BJ (cell line): ENCODE data around the gene EXOC1L. TPM values are rescaled to one million over a fixed set of nuclear protein-coding genes. Genes with fewer than 3 reads are reported as not detected.

Experiments used
- CTCF ChIA-PET: fragments of 350-600 bp; formaldehyde crosslinking; extraction: SDS; loops from one replicate; lab custom pipeline; 2021; ENCODE audit warnings: antibody characterized with exemption, inconsistent platforms; lab: Yijun Ruan, JAX
- POLR2A ChIA-PET: fragments of 300-600 bp; sonication (Branson Sonifier 250); formaldehyde crosslinking; extraction: SDS; loops from one replicate; lab custom pipeline; 2021; ENCODE audit warnings: antibody characterized with exemption; lab: Charles Lee
- DNase-seq: peaks from one replicate; pipeline ENCODE4 v3.0.0-alpha.2; 2011; ENCODE audit warnings: low read depth
- H3K27me3 ChIP-seq: 2 replicates; pipeline ENCODE4 v1.6.0; 2011; ENCODE audit warnings: low read length; ENCODE audit not compliant: control insufficient read depth, insufficient read depth
- H3K36me3 ChIP-seq: 2 replicates; pipeline ENCODE4 v1.5.1; 2011; ENCODE audit warnings: low read length; ENCODE audit not compliant: control insufficient read depth, insufficient read depth
- H3K4me3 ChIP-seq: 2 replicates; pipeline ENCODE4 v1.5.1; 2011; ENCODE audit warnings: low read depth, mild to moderate bottlenecking, control low read depth, low read length
- polyA plus RNA-seq: library from polyadenylated mRNA; depleted of rRNA; stranded (reverse); fragments of >200 nt; gene quantifications from 2 replicates; pipeline ENCODE4 v1.2.3, GENCODE V29; 2011
- TF ChIP-seq, protein P1 (sequence below): IDR thresholded peaks from 2 replicates; pipeline ENCODE4 v1.5.1; 2011; ENCODE audit warnings: low read depth, mild to moderate bottlenecking, control low read depth, inconsistent platforms, low read length, moderate library complexity; ENCODE audit not compliant: insufficient read depth

The EXOC1L gene
- polyA plus RNA-seq, 1 experiment: not detected

DNA sequence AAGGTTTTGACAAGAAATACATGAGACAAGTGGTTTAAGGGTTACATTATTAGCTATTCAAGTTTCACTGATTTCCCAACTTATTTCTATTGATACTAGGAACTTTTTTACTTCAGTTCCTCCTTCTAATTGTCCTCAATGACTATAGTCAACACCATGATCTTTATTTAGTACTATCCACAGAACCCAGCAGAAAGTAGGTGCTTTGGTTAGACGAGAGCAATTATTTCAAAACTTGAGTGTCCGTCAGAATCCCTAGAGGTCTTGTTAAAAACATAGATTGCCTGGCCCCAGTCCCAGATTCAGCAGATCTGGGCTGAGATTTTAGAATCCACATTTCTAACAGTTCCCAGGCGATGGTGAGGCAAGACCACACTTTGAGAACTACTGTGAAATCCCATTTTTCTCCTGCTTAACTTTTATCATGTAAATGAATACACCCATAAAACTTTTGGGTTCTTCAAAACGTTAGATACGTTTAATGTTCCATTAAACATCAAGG is 51.8 kb downstream of the EXOC1L start:
- TF ChIP-seq, protein P1, sequence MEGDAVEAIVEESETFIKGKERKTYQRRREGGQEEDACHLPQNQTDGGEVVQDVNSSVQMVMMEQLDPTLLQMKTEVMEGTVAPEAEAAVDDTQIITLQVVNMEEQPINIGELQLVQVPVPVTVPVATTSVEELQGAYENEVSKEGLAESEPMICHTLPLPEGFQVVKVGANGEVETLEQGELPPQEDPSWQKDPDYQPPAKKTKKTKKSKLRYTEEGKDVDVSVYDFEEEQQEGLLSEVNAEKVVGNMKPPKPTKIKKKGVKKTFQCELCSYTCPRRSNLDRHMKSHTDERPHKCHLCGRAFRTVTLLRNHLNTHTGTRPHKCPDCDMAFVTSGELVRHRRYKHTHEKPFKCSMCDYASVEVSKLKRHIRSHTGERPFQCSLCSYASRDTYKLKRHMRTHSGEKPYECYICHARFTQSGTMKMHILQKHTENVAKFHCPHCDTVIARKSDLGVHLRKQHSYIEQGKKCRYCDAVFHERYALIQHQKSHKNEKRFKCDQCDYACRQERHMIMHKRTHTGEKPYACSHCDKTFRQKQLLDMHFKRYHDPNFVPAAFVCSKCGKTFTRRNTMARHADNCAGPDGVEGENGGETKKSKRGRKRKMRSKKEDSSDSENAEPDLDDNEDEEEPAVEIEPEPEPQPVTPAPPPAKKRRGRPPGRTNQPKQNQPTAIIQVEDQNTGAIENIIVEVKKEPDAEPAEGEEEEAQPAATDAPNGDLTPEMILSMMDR: no peak
- ChIA-PET POLR2A (no interaction called here), CTCF (interaction anchor here (1.2 kb wide), 1 partner anchor 862 kb away, joined by 3 read pairs; no protein-coding TSS in a partner anchor)
- Histone ChIP-seq H3K4me3 (no peak overlapping the region), H3K36me3 (no peaks in the 10 kb centered on the region; the same call in 1 of the 2 replicates), H3K27me3 (no peaks in the 10 kb centered on the region)
- DNase-seq: no peak

DNA sequence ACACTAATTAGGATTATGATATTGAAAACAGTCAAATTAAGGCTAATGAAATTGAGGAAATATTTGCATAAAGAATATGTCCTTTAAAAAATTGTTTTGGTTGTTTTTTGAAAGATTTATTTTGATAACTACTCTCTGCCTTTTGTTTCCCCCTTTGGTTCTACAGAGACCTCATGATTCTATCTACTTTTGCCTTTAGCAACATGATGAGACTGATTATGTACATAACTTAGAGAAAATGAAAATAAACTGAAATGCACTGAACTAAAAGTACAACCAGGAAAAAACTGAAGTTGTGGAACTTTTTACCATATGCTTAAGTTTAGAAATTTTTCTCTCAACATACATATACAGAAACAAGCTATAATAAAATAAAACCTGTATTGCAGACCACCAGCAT is 55.2 kb downstream of the EXOC1L start:
- TF ChIP-seq, protein P1: no peak
- peaks cover 3% of the 10 kb centered on the region; the same call in 1 of the 2 replicates for H3K36me3 ChIP-seq
- no peak overlapping the region for H3K4me3 ChIP-seq
- DNase-seq: no peak
- POLR2A ChIA-PET: no interaction called here
- no peaks in the 10 kb centered on the region for H3K27me3 ChIP-seq
- CTCF ChIA-PET: interaction anchor here (0.7 kb wide), 1 partner anchor 230 kb away, joined by 3 read pairs; no protein-coding TSS in a partner anchor

DNA sequence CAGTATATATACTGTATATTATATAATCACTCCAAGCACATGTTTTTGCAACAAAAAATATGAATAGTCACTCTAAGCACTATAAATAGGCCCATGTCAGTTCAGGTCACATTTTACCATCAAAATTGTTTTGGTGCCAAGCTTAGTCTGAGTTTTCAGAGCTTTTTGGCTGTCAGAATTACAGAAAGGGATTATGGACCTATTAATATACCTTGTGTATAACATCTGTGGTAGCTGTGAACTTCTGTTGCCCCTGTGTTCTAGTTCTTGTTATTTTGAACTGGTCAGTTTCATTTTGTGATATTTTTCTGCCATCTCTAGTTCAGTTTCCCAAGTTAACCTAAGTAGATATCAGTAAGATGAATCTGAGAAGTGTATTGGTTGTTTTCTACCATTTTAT is 56.8 kb downstream of the EXOC1L start:
- ChIA-PET POLR2A (no interaction called here), CTCF (interaction anchor here (0.6 kb wide), 1 partner anchor 129 kb away, joined by 3 read pairs; no protein-coding TSS in a partner anchor)
- TF ChIP-seq, protein P1: no peak
- Histone ChIP-seq H3K4me3 (no peak overlapping the region), H3K36me3 (peaks cover 6% of the 10 kb centered on the region; the same call in 1 of the 2 replicates), H3K27me3 (no peaks in the 10 kb centered on the region)
- DNase-seq: no peak

DNA sequence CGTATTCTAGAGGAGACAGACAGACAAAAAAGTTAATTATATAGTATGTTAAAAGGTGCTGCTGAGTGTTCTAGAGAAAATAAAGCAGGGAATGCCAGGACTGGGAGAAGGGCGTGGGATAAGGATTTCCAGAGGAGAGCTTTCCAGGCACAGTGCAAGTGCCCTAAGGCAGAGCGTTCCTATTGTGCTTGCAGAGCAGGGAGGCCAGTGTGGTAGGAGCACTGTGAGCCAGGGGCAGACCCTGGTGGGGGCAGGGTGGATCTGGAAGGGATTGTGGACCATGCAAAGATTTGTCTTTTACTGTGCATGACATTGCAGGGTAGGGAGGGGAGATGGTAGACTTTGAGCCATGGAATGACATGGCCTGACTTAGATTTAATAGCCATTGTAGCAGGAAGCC is 59.6 kb downstream of the EXOC1L start:
- TF ChIP-seq, protein P1: no peak
- Histone ChIP-seq H3K36me3 (peaks cover 8% of the 10 kb centered on the region; the same call in 1 of the 2 replicates), H3K4me3 (no peak overlapping the region), H3K27me3 (no peaks in the 10 kb centered on the region)
- POLR2A ChIA-PET: interaction anchor here (0.6 kb wide), 1 partner anchor 10 kb away, joined by 6 read pairs; no protein-coding TSS in a partner anchor
- CTCF ChIA-PET: interaction anchor here (2.0 kb wide), 1 partner anchor 70 kb away, joined by 9 read pairs; the partner anchor contains the start of gene CEP135
- DNase-seq: no peak

DNA sequence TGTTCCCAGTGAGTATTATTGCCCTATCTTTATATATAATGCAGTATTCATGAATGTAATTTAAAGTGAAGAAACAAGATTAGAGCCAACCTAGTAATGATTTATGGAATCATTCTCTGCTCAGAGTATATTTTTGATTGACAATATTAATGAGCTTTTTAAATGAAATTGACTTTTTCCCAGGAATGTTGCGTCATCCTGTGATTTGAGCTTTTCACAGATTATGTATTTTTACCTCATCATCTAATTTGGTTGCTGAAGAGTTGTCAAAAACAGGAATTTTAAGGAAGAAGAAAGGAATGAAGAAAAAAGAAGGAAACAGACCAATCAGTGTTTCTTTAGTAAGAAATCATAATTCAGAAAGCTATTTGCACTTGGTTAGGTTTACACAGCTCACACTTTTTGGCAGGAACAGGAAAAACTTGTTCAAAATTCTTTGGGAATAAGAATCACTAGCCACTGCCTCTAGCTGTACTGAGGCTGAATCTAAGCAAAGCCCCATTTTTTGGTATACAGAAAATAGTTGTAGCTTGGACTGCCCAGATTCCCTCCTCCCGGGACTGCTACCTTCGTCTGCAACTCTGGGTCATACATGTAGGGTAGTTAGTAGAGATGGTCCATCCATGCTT is 61.2 kb downstream of the EXOC1L start:
- CTCF ChIA-PET: interaction anchor here (0.6 to 2.0 kb wide), 3 partner anchors 14 to 68 kb away, joined by 3 to 9 read pairs (median 6); partner anchors contain the start of gene CEP135
- TF ChIP-seq, protein P1: no peak
- no peak for DNase-seq
- POLR2A ChIA-PET: no interaction called here
- H3K27me3 ChIP-seq: no peaks in the 10 kb centered on the region
- H3K4me3 ChIP-seq: no peak overlapping the region
- H3K36me3 ChIP-seq: peaks cover 8% of the 10 kb centered on the region; the same call in 1 of the 2 replicates
